ENCODE measurements around the gene SLC22A1.
"Not testable (repeated sequence)": the region's sequence is repeated elsewhere in the genome, so short reads cannot be mapped to it uniquely, and the experiment has no call there.

The SLC22A1 gene

DNA sequence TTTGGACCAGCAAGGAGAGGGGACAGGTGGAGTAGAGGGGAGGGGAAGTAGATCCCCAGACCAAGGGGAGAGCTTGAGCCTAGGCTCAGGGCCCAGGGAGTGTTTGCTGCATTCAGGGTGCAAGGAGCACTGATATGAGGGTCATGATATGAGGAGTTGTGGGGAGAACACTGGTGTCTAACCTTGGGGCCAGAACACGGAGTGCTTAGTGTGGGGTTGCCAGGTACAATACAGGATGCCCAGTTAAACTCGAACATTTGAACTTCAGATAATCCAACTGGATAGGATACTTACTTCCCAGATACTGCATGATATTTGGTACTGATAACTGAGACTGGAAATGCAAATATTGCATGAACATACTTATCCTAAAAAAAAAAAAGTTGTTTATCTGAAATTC, 2.4 kb downstream of the SLC22A1 start:
- DNase-seq, result no peak

DNA sequence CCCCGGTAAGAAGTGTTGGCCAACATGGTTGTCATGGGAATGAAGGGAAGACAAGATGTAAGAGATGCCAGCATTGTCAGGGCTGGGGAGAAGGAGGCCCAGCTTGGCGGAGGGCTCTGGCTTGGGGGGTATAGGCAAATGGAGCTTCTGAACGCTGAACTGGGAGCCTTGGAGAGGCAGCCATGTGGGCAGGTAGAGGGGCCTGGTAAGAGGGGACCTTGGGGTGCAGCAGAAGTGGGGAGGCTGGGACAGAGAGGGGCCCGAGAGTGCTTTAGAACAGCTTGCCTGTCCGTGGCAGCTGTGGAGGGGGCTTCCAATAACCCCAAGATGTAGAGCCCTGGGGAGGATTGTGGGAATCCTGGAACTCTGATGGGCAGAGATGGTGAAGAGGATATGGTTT, 3.0 kb downstream of the SLC22A1 start:
- DNase-seq, result no peak

DNA sequence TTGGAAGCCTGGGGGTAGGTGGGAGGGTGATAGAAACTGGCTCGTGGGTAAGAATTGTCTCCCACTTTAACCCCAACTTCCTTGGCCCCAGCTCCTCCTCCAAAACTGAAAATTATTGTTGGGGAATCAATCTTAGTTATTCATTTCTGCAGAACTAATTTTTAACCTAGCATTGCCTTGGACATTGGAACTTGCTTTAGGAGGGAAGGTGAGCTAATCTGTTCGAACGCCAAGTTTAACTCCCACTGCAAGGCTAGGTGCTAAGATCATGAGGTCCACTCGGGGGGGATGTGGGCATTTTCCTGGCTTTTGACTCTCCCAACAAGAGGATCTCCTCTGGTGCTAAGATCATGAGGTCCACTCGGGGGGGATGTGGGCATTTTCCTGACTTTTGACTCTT, 3.5 kb downstream of the SLC22A1 start:
- DNase-seq, result not testable (repeated sequence)

GRCh38 chr6:160127270-160128124, 5.9 kb downstream of the SLC22A1 start:
- no peak for DNase-seq

DNA sequence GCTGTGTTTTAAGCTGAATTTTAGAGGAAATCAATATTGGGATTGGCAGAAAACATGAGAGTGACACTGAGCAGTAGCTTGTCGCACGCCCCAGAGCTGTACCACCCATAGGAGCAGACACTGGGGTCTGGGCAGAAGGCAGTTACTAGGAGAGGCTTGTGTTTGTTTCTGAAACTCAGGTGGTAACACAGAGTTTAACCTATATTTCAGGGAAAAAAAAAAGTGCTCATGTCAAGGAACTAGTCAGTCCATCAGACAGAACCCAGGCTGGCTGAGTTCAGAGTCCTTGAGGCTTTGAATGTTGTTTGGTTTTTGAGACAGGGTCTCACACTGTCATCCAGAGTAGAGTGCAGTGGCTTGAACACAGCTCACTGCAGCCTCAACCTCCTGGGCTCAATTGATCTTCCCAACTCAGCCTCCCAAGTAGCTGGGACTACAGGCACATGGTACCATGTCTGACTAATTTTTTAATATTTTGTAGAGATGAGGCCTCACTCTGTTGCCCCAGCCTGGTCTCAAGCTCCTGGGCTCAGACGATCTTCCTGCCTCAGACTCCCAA, 6.6 kb downstream of the SLC22A1 start:
- DNase-seq, result no peak

DNA sequence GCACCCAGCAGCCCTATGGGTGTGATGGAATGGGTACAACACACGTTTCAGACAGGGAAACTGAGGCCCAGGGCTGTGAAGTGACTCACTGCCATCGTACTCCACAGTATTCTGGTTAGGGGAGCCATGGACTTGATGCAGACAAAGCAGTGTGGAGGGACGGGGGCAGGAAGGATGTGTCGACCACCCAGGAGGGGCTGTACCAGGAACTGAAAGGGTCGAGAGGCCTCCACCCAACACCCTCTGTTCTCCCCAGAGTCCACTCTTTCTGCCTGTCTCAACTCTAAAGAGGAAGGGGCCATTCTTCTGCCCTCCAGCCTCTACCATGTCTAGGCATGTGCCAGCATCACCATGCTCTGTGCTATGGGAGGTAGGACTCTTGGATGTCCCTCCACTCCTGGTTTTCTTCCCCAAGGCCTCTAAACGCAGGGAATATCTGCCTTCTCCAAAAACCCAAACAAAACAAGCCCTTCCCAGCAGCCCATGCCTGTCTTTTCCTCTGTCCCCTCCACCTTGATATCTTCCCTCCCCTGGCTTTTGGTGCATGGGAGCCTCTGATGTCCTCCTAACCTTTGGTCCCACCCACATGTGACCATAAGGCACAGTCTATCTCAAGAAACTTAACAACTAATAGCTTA, 7.4 kb downstream of the SLC22A1 start:
- no peak for DNase-seq

DNA sequence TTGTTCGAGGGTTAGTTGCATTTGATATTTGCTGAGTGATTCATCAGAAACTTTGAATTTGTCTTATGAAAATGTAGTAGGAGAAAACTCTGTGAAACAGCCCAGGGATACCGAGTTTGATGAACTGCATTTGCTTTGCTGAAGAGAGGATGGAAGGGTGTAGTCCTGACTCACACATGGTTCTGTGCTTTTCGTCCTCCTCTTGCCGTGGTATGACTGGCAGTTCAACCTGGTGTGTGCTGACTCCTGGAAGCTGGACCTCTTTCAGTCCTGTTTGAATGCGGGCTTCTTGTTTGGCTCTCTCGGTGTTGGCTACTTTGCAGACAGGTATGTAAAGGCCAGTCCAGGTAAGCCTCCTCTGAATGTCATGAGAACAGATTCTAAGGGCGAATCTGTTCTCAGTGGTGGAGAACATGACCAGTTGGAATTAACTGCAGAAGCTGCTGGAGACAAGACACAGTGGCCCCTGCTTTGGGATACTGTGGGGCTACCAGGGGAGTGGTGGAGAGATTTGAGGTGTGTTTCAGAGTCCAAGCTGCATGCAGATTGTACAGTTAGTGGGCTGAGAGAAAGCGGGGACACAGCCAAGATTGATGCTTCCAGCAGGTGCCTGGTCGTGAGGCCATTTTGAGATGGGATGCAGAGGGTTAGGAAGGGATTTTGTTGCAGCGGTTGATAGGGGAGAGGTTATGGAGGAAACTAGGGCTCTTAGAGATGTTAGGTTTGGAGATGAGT, 8.4 kb downstream of the SLC22A1 start:
- DNase-seq, result no peak

DNA sequence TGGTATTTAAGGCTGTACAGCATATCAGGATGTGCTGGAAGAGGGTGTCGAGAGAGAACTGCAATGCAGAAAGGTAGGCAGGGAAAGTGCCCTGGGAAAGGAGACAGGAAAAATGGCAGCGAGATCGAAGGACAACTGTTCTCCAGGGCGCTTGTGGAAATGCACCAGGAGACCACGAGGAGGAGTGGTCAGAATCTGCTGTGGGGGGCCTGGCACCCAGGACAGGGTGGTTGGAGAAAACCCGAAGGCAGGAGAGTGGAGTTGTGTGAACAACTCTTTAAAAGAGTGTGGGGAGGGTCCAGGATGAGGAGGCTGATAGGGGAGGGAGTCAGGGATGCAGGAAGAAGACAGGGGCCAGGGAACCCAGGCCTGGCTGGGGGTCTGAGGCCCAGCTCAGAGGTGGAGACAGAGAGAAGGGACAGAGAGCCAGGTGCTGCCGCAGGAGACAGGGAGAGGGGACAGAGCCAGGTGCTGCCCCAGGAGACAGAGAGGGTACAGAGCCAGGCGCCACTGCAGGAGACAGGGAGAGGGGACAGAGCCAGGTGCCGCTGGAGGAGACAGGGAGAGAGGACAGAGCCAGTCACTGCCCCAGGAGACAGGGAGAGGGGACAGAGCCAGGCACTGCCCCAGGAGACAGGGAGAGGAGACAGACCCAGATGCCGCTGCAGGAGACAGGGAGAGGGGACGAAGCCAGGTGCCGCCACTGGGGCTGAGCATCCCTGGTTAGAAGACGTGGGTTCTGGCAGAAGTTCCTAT, 9.3 kb downstream of the SLC22A1 start:
- no peak for DNase-seq

- DNase-seq, result no peak
Observed at GRCh38 chr6:160131636-160132296, 10.2 kb downstream of the SLC22A1 start.

DNA sequence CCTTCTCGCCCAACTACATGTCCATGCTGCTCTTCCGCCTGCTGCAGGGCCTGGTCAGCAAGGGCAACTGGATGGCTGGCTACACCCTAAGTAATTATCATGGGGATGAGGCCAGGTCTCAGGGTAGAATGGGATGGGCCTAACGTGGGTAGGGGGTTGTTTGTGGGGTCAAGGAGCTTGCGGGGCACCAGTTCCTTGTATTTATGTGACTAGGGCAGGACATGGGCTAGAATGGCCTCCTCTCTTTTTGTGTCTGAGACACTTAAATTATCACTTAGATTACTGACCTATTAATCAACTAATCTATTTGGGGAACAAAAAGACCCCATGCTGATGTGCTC, 10.7 kb downstream of the SLC22A1 start:
- no peak for DNase-seq

- DNase-seq, result no peak
Observed at GRCh38 chr6:160132776-160133338, 11.2 kb downstream of the SLC22A1 start.

DNA sequence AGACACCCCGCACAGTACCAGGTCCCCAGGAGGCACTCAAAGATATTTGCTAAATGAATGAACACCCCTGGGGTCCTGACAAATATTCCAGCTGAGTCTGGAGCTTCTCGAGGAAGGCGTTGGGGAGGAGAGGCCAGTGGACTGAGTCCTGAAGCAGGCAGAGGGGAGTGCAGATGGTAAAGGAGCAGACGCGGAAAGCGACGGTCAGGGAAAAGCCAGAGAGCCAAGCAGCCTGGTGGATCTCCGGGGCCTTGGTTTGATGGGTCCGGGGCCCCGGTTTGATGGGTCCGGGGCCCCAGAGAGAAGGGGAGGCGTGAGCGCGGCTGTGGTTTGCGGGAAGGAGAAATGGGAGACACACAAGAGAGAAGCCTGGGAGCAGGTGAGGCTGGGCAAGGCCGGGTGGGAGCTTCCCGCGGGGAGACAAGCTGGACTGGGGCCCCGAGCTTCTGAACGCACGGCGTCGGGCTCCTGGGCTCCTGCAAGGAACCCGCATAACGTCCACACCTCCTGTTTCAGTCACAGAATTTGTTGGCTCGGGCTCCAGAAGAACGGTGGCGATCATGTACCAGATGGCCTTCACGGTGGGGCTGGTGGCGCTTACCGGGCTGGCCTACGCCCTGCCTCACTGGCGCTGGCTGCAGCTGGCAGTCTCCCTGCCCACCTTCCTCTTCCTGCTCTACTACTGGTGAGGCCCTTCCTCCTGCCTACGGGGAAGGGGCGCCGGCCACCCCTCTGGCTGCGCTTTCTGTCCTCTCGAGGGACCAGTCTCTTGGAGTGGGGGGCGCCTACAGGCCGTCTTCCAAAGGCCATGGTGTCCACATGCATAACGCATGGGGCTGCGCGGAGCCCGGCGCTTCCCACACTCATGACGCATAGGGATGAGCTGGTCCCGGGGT, 12.1 kb downstream of the SLC22A1 start:
- DNase-seq, result no peak

GRCh38 chr6:160134337-160134751, 12.7 kb downstream of the SLC22A1 start:
- not testable (repeated sequence) for DNase-seq

DNA sequence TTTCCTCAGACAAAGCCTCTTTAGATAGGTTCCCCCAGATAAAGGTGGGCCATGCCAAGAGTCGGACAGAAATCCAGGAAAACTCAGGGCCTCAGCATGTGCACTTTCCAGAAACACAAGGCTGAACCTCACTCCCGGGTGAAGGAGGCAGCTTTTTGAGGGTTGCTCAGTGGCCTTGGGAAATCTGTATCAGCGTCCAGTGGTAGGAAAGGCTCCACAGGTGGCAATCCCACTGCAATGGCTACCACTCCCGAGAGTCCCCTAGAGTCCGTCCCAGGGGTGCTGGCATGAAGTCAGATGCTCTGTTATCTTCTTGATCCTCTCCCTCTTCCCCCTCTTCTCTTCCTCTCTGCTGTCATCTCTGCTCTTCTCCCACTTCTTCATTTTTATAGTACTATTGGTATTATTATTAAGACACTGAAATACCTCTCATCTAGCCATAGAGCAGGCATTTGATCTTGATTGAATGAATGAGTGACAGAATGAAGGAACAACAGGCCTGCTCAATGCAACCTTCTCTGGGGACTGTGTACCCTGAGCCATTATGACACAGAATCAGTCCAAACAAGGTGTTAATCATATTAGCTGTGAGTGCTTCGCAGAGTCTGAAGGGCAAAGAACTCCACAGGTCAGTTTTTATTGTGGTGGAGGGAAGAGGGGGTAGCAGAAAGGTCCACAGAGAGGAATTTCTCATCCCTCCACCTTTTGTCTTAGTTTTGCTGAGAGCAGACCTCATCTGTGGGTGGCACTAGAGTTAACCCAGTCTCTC, 13.3 kb downstream of the SLC22A1 start:
- no peak for DNase-seq

DNA sequence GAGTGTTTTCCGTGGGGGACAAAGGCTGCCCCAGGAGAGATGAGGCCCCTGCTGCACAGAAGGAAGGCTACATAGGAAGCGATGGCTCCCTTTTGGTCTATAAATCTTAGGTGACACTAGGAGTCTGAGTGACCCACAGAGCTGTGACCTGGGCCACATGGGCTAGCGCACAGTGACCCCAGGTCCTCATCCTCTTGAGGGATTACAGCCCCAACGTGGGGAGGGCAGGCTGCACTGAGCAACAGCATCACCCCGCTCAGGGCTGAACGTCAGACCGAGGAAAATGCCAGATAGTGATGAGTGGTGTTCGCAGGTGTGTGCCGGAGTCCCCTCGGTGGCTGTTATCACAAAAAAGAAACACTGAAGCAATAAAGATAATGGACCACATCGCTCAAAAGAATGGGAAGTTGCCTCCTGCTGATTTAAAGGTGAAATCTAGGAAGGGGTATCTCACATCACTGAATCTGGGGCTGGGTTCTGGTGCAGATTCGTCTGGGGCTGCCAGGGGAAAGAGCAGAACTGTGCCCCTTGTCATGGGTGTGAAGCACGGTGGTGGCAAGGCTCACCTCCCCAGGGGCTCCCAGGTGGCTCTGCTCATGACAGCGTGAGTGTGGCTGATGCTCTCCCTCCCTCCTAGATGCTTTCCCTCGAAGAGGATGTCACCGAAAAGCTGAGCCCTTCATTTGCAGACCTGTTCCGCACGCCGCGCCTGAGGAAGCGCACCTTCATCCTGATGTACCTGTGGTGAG, 14.5 kb downstream of the SLC22A1 start:
- DNase-seq, result no peak

- no peak for DNase-seq
Observed at GRCh38 chr6:160137130-160137988, 15.7 kb downstream of the SLC22A1 start.

DNA sequence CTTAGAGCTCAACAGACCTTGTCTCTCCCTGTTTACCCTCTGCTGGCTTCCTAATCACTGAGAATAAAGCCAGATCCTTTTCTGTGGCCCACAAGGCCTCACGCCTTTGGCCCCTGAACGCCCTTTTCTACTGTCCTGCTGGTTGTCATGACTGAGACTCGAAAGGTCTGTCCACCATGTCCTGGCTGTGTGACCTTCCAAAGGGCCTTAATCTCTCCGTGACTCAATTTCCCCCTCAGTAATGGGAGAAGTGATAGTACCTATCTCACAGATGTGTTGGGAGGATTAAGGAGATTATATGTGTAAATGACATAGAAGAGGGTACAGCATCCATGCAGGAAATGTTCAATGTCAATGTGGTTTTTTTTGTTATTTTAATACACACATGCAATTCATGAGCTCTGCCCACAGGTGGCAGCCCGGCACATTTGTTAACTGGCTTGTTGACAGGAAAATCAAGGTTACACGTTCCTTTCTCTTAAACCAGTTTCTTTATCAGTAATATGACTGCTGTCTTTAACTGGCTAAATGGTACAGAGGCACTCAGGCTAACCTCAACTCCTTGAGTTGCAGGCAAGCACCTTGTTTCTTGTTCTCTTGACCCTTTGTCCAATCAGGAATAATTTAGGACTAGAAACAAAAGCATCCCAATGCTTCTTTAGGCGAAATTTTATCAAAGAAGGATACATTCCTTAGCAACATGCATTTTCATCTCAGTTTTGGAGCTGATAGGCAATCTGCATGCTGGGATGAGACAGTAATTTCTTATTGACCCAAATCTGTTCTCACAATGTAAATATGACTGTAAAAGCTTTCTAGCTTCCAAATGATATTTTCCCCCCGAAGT, 16.6 kb downstream of the SLC22A1 start:
- peak; percentile 59 for DNase-seq

Measured in fibroblast of skin of scalp (primary cell).